Measurements from ENCODE around the gene B3GNT4.

B3GNT4 gene

GRCh38 chr12:122184517-122184916, 19.0 kb upstream of the B3GNT4 start:
- Histone ChIP-seq H3K4me3 (ENCODE audit: insufficient read depth in 1 of 2, low read depth in 1 of 2, low read length in 2 of 2) (no peak overlapping the region), H2BK5ac (ENCODE audit: low read depth, low read length, poor library complexity, severe bottlenecking) (no peak overlapping the region)
- WGBS, result 93% methylated on average over 14 of the region's 18 CpGs

DNA sequence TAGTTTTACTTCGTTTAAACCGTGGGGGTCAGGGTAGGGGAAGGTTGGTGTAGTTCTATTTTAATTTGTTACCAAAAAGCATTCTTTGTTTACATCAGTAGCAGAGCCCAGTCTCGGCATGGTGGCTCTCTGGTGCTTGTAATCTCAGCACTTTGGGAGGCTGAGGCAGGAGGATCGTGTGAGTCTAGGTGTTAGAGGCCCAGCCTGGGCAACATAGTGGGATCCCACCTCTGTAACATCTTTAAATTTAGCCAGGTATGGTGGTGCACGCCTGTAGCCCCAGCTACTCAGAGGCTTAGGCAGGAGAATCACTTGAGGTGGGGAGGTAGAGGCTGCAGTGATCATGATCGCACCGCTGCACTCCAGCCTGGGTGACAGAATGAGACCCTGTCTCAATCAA, 18.4 kb upstream of the B3GNT4 start:
- Histone ChIP-seq H3K18ac (ENCODE audit: low read depth in 1 of 2, low read length in 2 of 2) (no peak overlapping the region), H3K23ac (ENCODE audit: low read length in 2 of 2) (no peak overlapping the region), H3K36me3 (ENCODE audit: control insufficient read depth in 1 of 2, insufficient read depth in 2 of 2, low read depth in 1 of 2, low read length in 2 of 2) (no peaks in the 10 kb centered on the region), H4K91ac (ENCODE audit: low read length) (no peak overlapping the region), H3K27me3 (ENCODE audit: control insufficient read depth in 1 of 2, insufficient read depth in 1 of 2, low read length in 2 of 2) (peaks cover 0 to 9% of the 10 kb centered on the region in 2 experiments), H3K4me3 (ENCODE audit: insufficient read depth in 1 of 2, low read depth in 1 of 2, low read length in 2 of 2) (no peak overlapping the region), H3K27ac (ENCODE audit: low read length, poor library complexity, severe bottlenecking) (no peak overlapping the region), H2BK5ac (ENCODE audit: low read depth, low read length, poor library complexity, severe bottlenecking) (no peak overlapping the region), H3K4me2 (ENCODE audit: low read length, poor library complexity, severe bottlenecking) (no peak overlapping the region), H3K4me1 (ENCODE audit: control insufficient read depth, insufficient read depth, low read depth, low read length) (peaks cover 9% of the 10 kb centered on the region), H3K9me3 (ENCODE audit: control insufficient read depth, low read length) (no peaks in the 10 kb centered on the region), H2BK120ac (ENCODE audit: low read depth, low read length) (no peak overlapping the region), H2AK5ac (ENCODE audit: low read length, severe bottlenecking) (no peak overlapping the region), H2BK12ac (ENCODE audit: low read length in 2 of 2) (no peak overlapping the region), H3K14ac (ENCODE audit: low read length in 2 of 2) (no peak overlapping the region), H4K8ac (ENCODE audit: low read length) (no peak overlapping the region), H3K79me1 (replicated peaks; ENCODE audit: low read length, poor library complexity, severe bottlenecking) (no peaks in the 10 kb centered on the region), H2AFZ (ENCODE audit: low read depth, low read length) (no peak overlapping the region), H3K9ac (ENCODE audit: low read length) (no peak overlapping the region), H3K4ac (ENCODE audit: low read depth in 1 of 2, low read length in 2 of 2) (no peak overlapping the region), H2BK15ac (ENCODE audit: low read depth, poor library complexity, severe bottlenecking) (no peak overlapping the region)
- 93% methylated on average over 7 of the region's 7 CpGs for WGBS
- DNase-seq, result no peak

More at GRCh38 chr12:122184517-122184916, 19.0 kb upstream of the B3GNT4 start:
- Histone ChIP-seq H4K8ac (ENCODE audit: low read length) (no peak overlapping the region), H3K18ac (ENCODE audit: low read depth in 1 of 2, low read length in 2 of 2) (no peak overlapping the region), H3K27ac (ENCODE audit: low read length, poor library complexity, severe bottlenecking) (no peak overlapping the region), H3K9me3 (ENCODE audit: control insufficient read depth, low read length) (no peaks in the 10 kb centered on the region), H4K91ac (ENCODE audit: low read length) (no peak overlapping the region), H3K4me2 (ENCODE audit: low read length, poor library complexity, severe bottlenecking) (no peak overlapping the region), H2AFZ (ENCODE audit: low read depth, low read length) (peak overlapping the region; percentile 43), H3K14ac (ENCODE audit: low read length in 2 of 2) (no peak overlapping the region), H2BK120ac (ENCODE audit: low read depth, low read length) (no peak overlapping the region), H3K79me1 (replicated peaks; ENCODE audit: low read length, poor library complexity, severe bottlenecking) (no peaks in the 10 kb centered on the region), H3K27me3 (ENCODE audit: control insufficient read depth in 1 of 2, insufficient read depth in 1 of 2, low read length in 2 of 2) (peaks cover 0 to 9% of the 10 kb centered on the region in 2 experiments), H2AK5ac (ENCODE audit: low read length, severe bottlenecking) (no peak overlapping the region), H3K36me3 (ENCODE audit: control insufficient read depth in 1 of 2, insufficient read depth in 2 of 2, low read depth in 1 of 2, low read length in 2 of 2) (no peaks in the 10 kb centered on the region), H2BK12ac (ENCODE audit: low read length in 2 of 2) (no peak overlapping the region), H3K9ac (ENCODE audit: low read length) (no peak overlapping the region), H3K4me1 (ENCODE audit: control insufficient read depth, insufficient read depth, low read depth, low read length) (peaks cover 9% of the 10 kb centered on the region), H3K23ac (ENCODE audit: low read length in 2 of 2) (no peak overlapping the region), H2BK15ac (ENCODE audit: low read depth, poor library complexity, severe bottlenecking) (no peak overlapping the region), H3K4ac (ENCODE audit: low read depth in 1 of 2, low read length in 2 of 2) (peak overlapping the region in 1 of 2 experiments; percentile 35)
- DNase-seq, result no peak

GRCh38 chr12:122185494-122186082, 17.9 kb upstream of the B3GNT4 start:
- H2BK12ac ChIP-seq (ENCODE audit: low read length in 2 of 2), result no peak overlapping the region
- no peaks in the 10 kb centered on the region for H3K36me3 ChIP-seq (ENCODE audit: control insufficient read depth in 1 of 2, insufficient read depth in 2 of 2, low read depth in 1 of 2, low read length in 2 of 2)
- H3K9me3 ChIP-seq (ENCODE audit: control insufficient read depth, low read length), result no peaks in the 10 kb centered on the region
- no peak overlapping the region for H2AFZ ChIP-seq (ENCODE audit: low read depth, low read length)
- H3K18ac ChIP-seq (ENCODE audit: low read depth in 1 of 2, low read length in 2 of 2), result no peak overlapping the region
- H4K91ac ChIP-seq (ENCODE audit: low read length), result peak overlapping the region; percentile 29
- H4K8ac ChIP-seq (ENCODE audit: low read length), result no peak overlapping the region
- H3K23ac ChIP-seq (ENCODE audit: low read length in 2 of 2), result no peak overlapping the region
- no peak overlapping the region for H2BK120ac ChIP-seq (ENCODE audit: low read depth, low read length)
- no peak overlapping the region for H3K4ac ChIP-seq (ENCODE audit: low read depth in 1 of 2, low read length in 2 of 2)
- no peak overlapping the region for H3K27ac ChIP-seq (ENCODE audit: low read length, poor library complexity, severe bottlenecking)
- H3K4me1 ChIP-seq (ENCODE audit: control insufficient read depth, insufficient read depth, low read depth, low read length), result peaks cover 7% of the 10 kb centered on the region
- no peak overlapping the region for H3K14ac ChIP-seq (ENCODE audit: low read length in 2 of 2)
- H3K79me1 ChIP-seq (replicated peaks; ENCODE audit: low read length, poor library complexity, severe bottlenecking), result no peaks in the 10 kb centered on the region
- no peak overlapping the region for H2BK5ac ChIP-seq (ENCODE audit: low read depth, low read length, poor library complexity, severe bottlenecking)
- H3K9ac ChIP-seq (ENCODE audit: low read length), result no peak overlapping the region
- H2BK15ac ChIP-seq (ENCODE audit: low read depth, poor library complexity, severe bottlenecking), result no peak overlapping the region
- peaks cover 0 to 9% of the 10 kb centered on the region in 2 experiments for H3K27me3 ChIP-seq (ENCODE audit: control insufficient read depth in 1 of 2, insufficient read depth in 1 of 2, low read length in 2 of 2)
- no peak overlapping the region for H3K4me2 ChIP-seq (ENCODE audit: low read length, poor library complexity, severe bottlenecking)
- H2AK5ac ChIP-seq (ENCODE audit: low read length, severe bottlenecking), result no peak overlapping the region
- DNase-seq, result no peak
- WGBS, result 93% methylated on average over 8 of the region's 10 CpGs
- no peak overlapping the region for H3K4me3 ChIP-seq (ENCODE audit: insufficient read depth in 1 of 2, low read depth in 1 of 2, low read length in 2 of 2)

GRCh38 chr12:122187466-122187865, 16.0 kb upstream of the B3GNT4 start:
- Histone ChIP-seq H2BK5ac (ENCODE audit: low read depth, low read length, poor library complexity, severe bottlenecking) (no peak overlapping the region), H2BK120ac (ENCODE audit: low read depth, low read length) (no peak overlapping the region), H3K9ac (ENCODE audit: low read length) (no peak overlapping the region), H3K18ac (ENCODE audit: low read depth in 1 of 2, low read length in 2 of 2) (no peak overlapping the region), H4K91ac (ENCODE audit: low read length) (no peak overlapping the region), H3K79me1 (replicated peaks; ENCODE audit: low read length, poor library complexity, severe bottlenecking) (no peaks in the 10 kb centered on the region), H3K14ac (ENCODE audit: low read length in 2 of 2) (no peak overlapping the region), H2BK15ac (ENCODE audit: low read depth, poor library complexity, severe bottlenecking) (no peak overlapping the region), H3K4me1 (ENCODE audit: control insufficient read depth, insufficient read depth, low read depth, low read length) (peaks cover 7% of the 10 kb centered on the region), H2AK5ac (ENCODE audit: low read length, severe bottlenecking) (no peak overlapping the region), H3K27ac (ENCODE audit: low read length, poor library complexity, severe bottlenecking) (no peak overlapping the region), H3K4me3 (ENCODE audit: insufficient read depth in 1 of 2, low read depth in 1 of 2, low read length in 2 of 2) (no peak overlapping the region), H2AFZ (ENCODE audit: low read depth, low read length) (no peak overlapping the region), H3K23ac (ENCODE audit: low read length in 2 of 2) (no peak overlapping the region), H3K4ac (ENCODE audit: low read depth in 1 of 2, low read length in 2 of 2) (no peak overlapping the region), H2BK12ac (ENCODE audit: low read length in 2 of 2) (no peak overlapping the region), H3K9me3 (ENCODE audit: control insufficient read depth, low read length) (no peaks in the 10 kb centered on the region), H3K36me3 (ENCODE audit: control insufficient read depth in 1 of 2, insufficient read depth in 2 of 2, low read depth in 1 of 2, low read length in 2 of 2) (no peaks in the 10 kb centered on the region), H3K27me3 (ENCODE audit: control insufficient read depth in 1 of 2, insufficient read depth in 1 of 2, low read length in 2 of 2) (peaks cover 0 to 16% of the 10 kb centered on the region in 2 experiments), H3K4me2 (ENCODE audit: low read length, poor library complexity, severe bottlenecking) (no peak overlapping the region), H4K8ac (ENCODE audit: low read length) (no peak overlapping the region)
- no peak for DNase-seq
- 85% methylated on average over 12 of the region's 12 CpGs for WGBS
